Measurements from ENCODE around the gene XAGE5.
"Not testable (repeated sequence)": the region's sequence is repeated elsewhere in the genome, so short reads cannot be mapped to it uniquely, and the experiment has no call there.

DNA sequence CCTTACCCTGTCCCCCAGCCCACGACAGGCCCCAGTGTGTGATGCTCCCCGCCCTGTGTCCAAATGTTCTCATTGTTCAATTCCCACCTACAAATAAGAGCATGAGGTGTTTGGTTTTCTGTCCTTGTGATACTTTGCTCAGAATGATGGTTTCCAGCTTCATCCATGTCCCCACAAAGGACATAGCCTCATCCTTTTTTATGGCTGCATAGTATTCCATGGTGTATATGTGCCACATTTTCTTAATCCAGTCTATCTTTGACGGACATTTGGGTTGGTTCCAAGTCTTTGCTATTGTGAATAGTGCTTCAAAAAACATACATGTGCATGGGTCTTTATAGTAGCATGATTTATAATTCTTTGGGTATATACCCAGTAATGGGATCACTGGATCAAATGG lies 32.5 kb downstream of the XAGE5 start:
- TF ChIP-seq, protein P1, sequence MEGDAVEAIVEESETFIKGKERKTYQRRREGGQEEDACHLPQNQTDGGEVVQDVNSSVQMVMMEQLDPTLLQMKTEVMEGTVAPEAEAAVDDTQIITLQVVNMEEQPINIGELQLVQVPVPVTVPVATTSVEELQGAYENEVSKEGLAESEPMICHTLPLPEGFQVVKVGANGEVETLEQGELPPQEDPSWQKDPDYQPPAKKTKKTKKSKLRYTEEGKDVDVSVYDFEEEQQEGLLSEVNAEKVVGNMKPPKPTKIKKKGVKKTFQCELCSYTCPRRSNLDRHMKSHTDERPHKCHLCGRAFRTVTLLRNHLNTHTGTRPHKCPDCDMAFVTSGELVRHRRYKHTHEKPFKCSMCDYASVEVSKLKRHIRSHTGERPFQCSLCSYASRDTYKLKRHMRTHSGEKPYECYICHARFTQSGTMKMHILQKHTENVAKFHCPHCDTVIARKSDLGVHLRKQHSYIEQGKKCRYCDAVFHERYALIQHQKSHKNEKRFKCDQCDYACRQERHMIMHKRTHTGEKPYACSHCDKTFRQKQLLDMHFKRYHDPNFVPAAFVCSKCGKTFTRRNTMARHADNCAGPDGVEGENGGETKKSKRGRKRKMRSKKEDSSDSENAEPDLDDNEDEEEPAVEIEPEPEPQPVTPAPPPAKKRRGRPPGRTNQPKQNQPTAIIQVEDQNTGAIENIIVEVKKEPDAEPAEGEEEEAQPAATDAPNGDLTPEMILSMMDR (IDR thresholded peaks at IDR 0.05; ENCODE audit: insufficient read depth, low read length, poor library complexity, severe bottlenecking), result not testable (repeated sequence)
- not testable (repeated sequence) for TF ChIP-seq EZH2phosphoT487 (conservative IDR thresholded peaks at IDR 0.05; ENCODE audit: low read length)

All from SU-DHL-6 (cell line).